ENCODE data around the gene SPATA20. TPM values are rescaled to one million over a fixed set of nuclear protein-coding genes. Genes with fewer than 3 reads are reported as not detected.

The SPATA20 gene
- total RNA-seq, 1 experiment from 2014 or later = 149 TPM

DNA sequence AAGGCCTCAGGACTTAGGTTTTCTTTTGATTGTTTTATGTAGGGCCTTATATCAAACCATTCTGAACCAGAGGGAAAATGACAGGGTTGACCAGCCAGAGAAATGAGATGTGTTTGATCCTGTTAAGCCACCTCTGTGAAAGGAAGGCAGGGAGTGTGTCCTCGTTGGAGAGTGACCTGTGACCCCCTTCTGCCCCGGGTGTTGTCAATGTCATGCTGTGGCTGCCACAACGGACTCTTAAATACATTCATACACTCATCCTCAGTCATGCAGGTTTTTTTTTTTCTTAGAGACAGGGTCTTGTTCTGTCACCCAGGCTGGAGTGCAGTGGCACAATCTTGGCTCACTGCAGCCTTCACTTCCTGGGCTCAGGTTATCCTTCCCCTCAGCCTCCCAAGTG lies 32.6 kb upstream of the SPATA20 start:
- Histone ChIP-seq H3K4me3 (ENCODE audit: low read depth, low read length) (no peak overlapping the region), H3K9me3 (no peaks in the 10 kb centered on the region), H3K27me3 (replicated peaks; ENCODE audit: control insufficient read depth, insufficient read depth, low read length) (no peaks in the 10 kb centered on the region), H3K36me3 (ENCODE audit: control insufficient read depth, insufficient read depth, low read length) (no peaks in the 10 kb centered on the region), H3K4me1 (peaks cover 3% of the 10 kb centered on the region; the same call in 1 of the 2 replicates)
- no peak overlapping the region for H3K4me3 Mint-ChIP-seq (ENCODE audit: unreplicated experiment)
- no peaks in the 10 kb centered on the region for H3K36me3 Mint-ChIP-seq (ENCODE audit: insufficient read depth, unreplicated experiment)
- peaks cover 12% of the 10 kb centered on the region for H3K4me1 Mint-ChIP-seq (ENCODE audit: low read depth, unreplicated experiment)
- no peak for DNase-seq
- no peaks in the 10 kb centered on the region for H3K27me3 Mint-ChIP-seq (ENCODE audit: insufficient read depth, unreplicated experiment)
- intact Hi-C loops (cut with micrococcal nuclease; ENCODE audit: unreplicated experiment) = no loop called here
- ChIA-PET POLR2A (no interaction called here), CTCF (no interaction called here)
- BruUV-seq (replicated peaks) = no TSS peak
- no peak overlapping the region for H3K27ac Mint-ChIP-seq (ENCODE audit: unreplicated experiment)
- TF ChIP-seq, protein P1, sequence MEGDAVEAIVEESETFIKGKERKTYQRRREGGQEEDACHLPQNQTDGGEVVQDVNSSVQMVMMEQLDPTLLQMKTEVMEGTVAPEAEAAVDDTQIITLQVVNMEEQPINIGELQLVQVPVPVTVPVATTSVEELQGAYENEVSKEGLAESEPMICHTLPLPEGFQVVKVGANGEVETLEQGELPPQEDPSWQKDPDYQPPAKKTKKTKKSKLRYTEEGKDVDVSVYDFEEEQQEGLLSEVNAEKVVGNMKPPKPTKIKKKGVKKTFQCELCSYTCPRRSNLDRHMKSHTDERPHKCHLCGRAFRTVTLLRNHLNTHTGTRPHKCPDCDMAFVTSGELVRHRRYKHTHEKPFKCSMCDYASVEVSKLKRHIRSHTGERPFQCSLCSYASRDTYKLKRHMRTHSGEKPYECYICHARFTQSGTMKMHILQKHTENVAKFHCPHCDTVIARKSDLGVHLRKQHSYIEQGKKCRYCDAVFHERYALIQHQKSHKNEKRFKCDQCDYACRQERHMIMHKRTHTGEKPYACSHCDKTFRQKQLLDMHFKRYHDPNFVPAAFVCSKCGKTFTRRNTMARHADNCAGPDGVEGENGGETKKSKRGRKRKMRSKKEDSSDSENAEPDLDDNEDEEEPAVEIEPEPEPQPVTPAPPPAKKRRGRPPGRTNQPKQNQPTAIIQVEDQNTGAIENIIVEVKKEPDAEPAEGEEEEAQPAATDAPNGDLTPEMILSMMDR (IDR thresholded peaks at IDR 0.05; ENCODE audit: insufficient read depth in 1 of 2, low read depth in 1 of 2, low read length in 1 of 2, severe bottlenecking in 1 of 2, unreplicated experiment in 1 of 2) = no peak
- no peaks in the 10 kb centered on the region for H3K9me3 Mint-ChIP-seq (ENCODE audit: unreplicated experiment)

DNA sequence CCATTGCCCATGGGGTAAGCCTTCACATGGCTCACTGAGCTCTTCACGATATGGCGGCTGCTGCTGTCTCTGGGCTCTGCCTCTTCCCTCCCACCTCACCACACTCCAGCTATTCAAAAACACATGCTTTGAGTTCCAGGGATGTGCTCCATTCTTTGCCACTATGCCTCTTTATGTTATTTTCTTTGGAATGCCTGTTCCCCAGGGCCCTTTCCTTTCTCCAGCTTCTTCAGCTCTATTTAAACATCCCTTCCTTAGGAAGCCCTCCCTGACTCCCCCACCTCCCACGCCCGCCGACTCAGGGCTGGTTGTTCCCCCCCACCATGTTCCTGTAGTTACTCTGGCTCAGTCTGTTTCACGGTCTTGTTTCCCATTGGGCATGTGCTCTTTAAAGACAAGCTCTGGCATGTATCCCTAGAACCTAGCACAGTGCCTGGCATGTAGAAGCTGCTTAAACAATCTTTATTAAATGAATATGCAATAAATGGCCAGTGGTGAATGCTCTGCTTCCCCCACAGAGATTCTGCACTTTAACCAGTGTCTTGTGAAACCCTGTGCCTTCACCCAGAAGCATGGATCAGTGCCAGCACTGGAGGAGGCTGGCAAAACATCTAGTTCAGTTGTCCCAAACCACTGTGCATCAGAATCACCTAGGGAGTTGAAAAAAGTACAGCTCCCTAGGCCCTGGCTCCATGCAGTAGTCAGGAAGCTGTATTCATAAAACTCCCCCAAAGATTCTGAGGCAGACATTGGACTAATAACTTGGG lies 31.9 kb upstream of the SPATA20 start:
- Mint-ChIP-seq H3K4me3 (ENCODE audit: unreplicated experiment) (no peak overlapping the region), H3K4me1 (ENCODE audit: low read depth, unreplicated experiment) (peaks cover 12% of the 10 kb centered on the region), H3K36me3 (ENCODE audit: insufficient read depth, unreplicated experiment) (no peaks in the 10 kb centered on the region), H3K9me3 (ENCODE audit: unreplicated experiment) (no peaks in the 10 kb centered on the region), H3K27ac (ENCODE audit: unreplicated experiment) (no peak overlapping the region), H3K27me3 (ENCODE audit: insufficient read depth, unreplicated experiment) (no peaks in the 10 kb centered on the region)
- H3K4me1 ChIP-seq = peaks cover 3% of the 10 kb centered on the region; the same call in 1 of the 2 replicates
- H3K36me3 ChIP-seq (ENCODE audit: control insufficient read depth, insufficient read depth, low read length) = no peaks in the 10 kb centered on the region
- CTCF ChIA-PET = no interaction called here
- DNase-seq = no peak
- no TSS peak for BruUV-seq (replicated peaks)
- TF ChIP-seq, protein P1 (IDR thresholded peaks at IDR 0.05; ENCODE audit: insufficient read depth in 1 of 2, low read depth in 1 of 2, low read length in 1 of 2, severe bottlenecking in 1 of 2, unreplicated experiment in 1 of 2) = no peak
- no peaks in the 10 kb centered on the region for H3K27me3 ChIP-seq (replicated peaks; ENCODE audit: control insufficient read depth, insufficient read depth, low read length)
- H3K9me3 ChIP-seq = no peaks in the 10 kb centered on the region
- POLR2A ChIA-PET = no interaction called here
- H3K4me3 ChIP-seq (ENCODE audit: low read depth, low read length) = no peak overlapping the region
- intact Hi-C loops (cut with micrococcal nuclease; ENCODE audit: unreplicated experiment) = no loop called here

DNA sequence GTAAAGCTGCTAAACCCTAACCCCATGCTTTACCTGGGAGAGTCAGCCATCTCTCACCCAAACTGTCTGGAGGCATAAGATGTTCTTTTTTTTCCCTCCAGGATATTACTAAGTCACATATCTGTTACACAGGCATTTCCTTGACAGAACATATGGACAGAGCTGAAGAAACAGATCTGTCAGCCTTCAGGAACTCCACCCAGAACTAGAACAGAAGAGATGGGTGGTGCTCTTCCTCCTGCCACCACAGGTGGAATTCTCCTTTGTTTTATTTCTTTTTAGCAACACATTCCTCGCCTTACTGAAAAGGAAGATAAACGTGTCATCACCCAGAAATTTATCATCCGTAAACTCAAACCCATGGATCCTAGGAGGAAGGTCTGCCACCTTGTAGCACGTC lies 30.0 kb upstream of the SPATA20 start:
- BruUV-seq (replicated peaks) = no TSS peak
- TF ChIP-seq, protein P1 (IDR thresholded peaks at IDR 0.05; ENCODE audit: insufficient read depth in 1 of 2, low read depth in 1 of 2, low read length in 1 of 2, severe bottlenecking in 1 of 2, unreplicated experiment in 1 of 2) = no peak
- H3K4me1 Mint-ChIP-seq (ENCODE audit: low read depth, unreplicated experiment) = peaks cover 23% of the 10 kb centered on the region
- no peaks in the 10 kb centered on the region for H3K27me3 ChIP-seq (replicated peaks; ENCODE audit: control insufficient read depth, insufficient read depth, low read length)
- no peak overlapping the region for H3K27ac Mint-ChIP-seq (ENCODE audit: unreplicated experiment)
- CTCF ChIA-PET = interaction anchor here (0.6 to 1.2 kb wide), 3 partner anchors 31 to 58 kb away, joined by 3 to 5 read pairs (median 4); no protein-coding TSS in a partner anchor
- no peaks in the 10 kb centered on the region for H3K36me3 Mint-ChIP-seq (ENCODE audit: insufficient read depth, unreplicated experiment)
- intact Hi-C loops (cut with micrococcal nuclease; ENCODE audit: unreplicated experiment) = loop anchor here (1.0 kb wide), 1 partner anchor 30 kb away; no protein-coding TSS in a partner anchor
- no peak overlapping the region for H3K4me3 ChIP-seq (ENCODE audit: low read depth, low read length)
- no peaks in the 10 kb centered on the region for H3K9me3 Mint-ChIP-seq (ENCODE audit: unreplicated experiment)
- no peak overlapping the region for H3K4me3 Mint-ChIP-seq (ENCODE audit: unreplicated experiment)
- no peaks in the 10 kb centered on the region for H3K27me3 Mint-ChIP-seq (ENCODE audit: insufficient read depth, unreplicated experiment)
- H3K9me3 ChIP-seq = no peaks in the 10 kb centered on the region
- POLR2A ChIA-PET = no interaction called here
- DNase-seq = no peak
- H3K36me3 ChIP-seq (ENCODE audit: control insufficient read depth, insufficient read depth, low read length) = no peaks in the 10 kb centered on the region
- H3K4me1 ChIP-seq = peaks cover 4% of the 10 kb centered on the region; the same call in 1 of the 2 replicates
